ENCODE results near the gene ACER1. TPM values are rescaled to one million over a fixed set of nuclear protein-coding genes. Genes with fewer than 3 reads are reported as not detected.
A peak's percentile ranks its signal among the peaks of the same experiment; 100 is the strongest.

Gene ACER1
- total RNA-seq, 1 donor, result not detected

- TF ChIP-seq CTCF (IDR thresholded peaks at IDR 0.05; ENCODE audit: insufficient read depth, low read length), result no peak
Measured at GRCh38 chr19:6272913-6273600, 60.4 kb downstream of the ACER1 start.

GRCh38 chr19:6272411-6272791, 61.0 kb downstream of the ACER1 start:
- H3K4me3 ChIP-seq (ENCODE audit: low read depth, low read length), result peak overlapping the region; percentile 17
- TF ChIP-seq CTCF (IDR thresholded peaks at IDR 0.05; ENCODE audit: insufficient read depth, low read length), result no peak

More at GRCh38 chr19:6272913-6273600, 60.4 kb downstream of the ACER1 start:
- no peak for DNase-seq (ENCODE audit: low read depth)
- H3K4me3 ChIP-seq (ENCODE audit: low read depth, low read length), result peak overlapping the region; percentile 38

GRCh38 chr19:6271721-6272410, 61.5 kb downstream of the ACER1 start:
- DNase-seq (ENCODE audit: low read depth), result peak; percentile 97
- peak overlapping the region; percentile 17 for H3K4me3 ChIP-seq (ENCODE audit: low read depth, low read length)
- peak; percentile 5 for TF ChIP-seq CTCF (IDR thresholded peaks at IDR 0.05; ENCODE audit: insufficient read depth, low read length)

More at GRCh38 chr19:6272411-6272791, 61.0 kb downstream of the ACER1 start:
- DNase-seq (ENCODE audit: low read depth), result no peak

GRCh38 chr19:6271251-6271650, 62.2 kb downstream of the ACER1 start:
- peak; percentile 44 for TF ChIP-seq CTCF (IDR thresholded peaks at IDR 0.05; ENCODE audit: insufficient read depth, low read length)
- DNase-seq (ENCODE audit: low read depth), result no peak
- H3K4me3 ChIP-seq (ENCODE audit: low read depth, low read length), result peak overlapping the region; percentile 35

GRCh38 chr19:6270822-6271221, 62.6 kb downstream of the ACER1 start:
- no peak for TF ChIP-seq CTCF (IDR thresholded peaks at IDR 0.05; ENCODE audit: insufficient read depth, low read length)
- peak overlapping the region; percentile 13 for H3K4me3 ChIP-seq (ENCODE audit: low read depth, low read length)

GRCh38 chr19:6270076-6270745, 63.2 kb downstream of the ACER1 start:
- no peak overlapping the region for H3K4me3 ChIP-seq (ENCODE audit: low read depth, low read length)
- no peak for DNase-seq (ENCODE audit: low read depth)
- TF ChIP-seq CTCF (IDR thresholded peaks at IDR 0.05; ENCODE audit: insufficient read depth, low read length), result no peak

More at GRCh38 chr19:6270822-6271221, 62.6 kb downstream of the ACER1 start:
- no peak for DNase-seq (ENCODE audit: low read depth)

All from fibroblast of the aortic adventitia (primary cell).